HuH-7 (cell line): ENCODE results near the gene PCDHGA8.

Experiments used
- DNase-seq: peaks from one replicate; pipeline ENCODE4 v3.0.0; 2011; ENCODE audit warnings: low spot score

PCDHGA8 gene

GRCh38 chr5:141434006-141434405 is 41.6 kb downstream of the PCDHGA8 start:
- DNase-seq: no peak

- no peak for DNase-seq
Measured at GRCh38 chr5:141437221-141437620, 44.8 kb downstream of the PCDHGA8 start.

- no peak for DNase-seq
Measured at GRCh38 chr5:141439411-141440141, 47.1 kb downstream of the PCDHGA8 start.

GRCh38 chr5:141440341-141440740 is 47.9 kb downstream of the PCDHGA8 start:
- DNase-seq: no peak

- DNase-seq: no peak
Measured at GRCh38 chr5:141441571-141442170, 49.2 kb downstream of the PCDHGA8 start.
